ENCODE measurements around the gene ABTB1.

DNA sequence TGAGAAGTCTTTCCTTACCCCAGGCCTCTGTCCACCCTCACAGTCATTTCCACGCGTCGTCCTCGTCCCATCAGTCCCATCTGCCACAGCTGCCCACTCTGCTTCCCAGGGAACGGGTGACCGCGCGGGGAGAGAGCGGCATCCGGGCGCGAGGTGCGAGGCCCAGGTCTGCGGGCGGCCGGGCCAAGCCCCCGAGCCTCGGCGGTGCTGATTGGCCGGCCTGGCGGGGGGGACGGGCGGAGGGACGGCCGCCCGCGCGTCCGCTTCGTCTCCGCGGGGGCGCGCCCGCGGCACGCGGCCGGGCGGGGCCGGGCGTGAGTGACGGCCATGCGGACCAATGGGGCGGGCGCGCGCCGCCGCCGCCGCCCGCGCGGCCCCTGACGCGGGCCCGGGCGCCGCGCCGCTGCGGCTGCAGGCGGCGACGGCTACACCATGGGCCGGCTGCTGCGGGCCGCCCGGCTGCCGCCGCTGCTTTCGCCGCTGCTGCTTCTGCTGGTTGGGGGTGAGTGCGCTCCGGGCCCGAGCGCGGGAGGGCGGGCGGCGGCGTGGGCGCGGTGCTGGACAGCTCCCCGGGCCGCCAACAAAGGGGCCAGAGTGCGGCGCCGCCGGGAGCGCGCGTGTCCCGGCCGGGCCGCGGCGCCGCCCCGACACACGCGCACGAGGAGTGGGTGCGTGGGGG lies 43.8 kb upstream of the ABTB1 start, which contains the start of gene PODXL2:
- TF ChIP-seq, protein P1, sequence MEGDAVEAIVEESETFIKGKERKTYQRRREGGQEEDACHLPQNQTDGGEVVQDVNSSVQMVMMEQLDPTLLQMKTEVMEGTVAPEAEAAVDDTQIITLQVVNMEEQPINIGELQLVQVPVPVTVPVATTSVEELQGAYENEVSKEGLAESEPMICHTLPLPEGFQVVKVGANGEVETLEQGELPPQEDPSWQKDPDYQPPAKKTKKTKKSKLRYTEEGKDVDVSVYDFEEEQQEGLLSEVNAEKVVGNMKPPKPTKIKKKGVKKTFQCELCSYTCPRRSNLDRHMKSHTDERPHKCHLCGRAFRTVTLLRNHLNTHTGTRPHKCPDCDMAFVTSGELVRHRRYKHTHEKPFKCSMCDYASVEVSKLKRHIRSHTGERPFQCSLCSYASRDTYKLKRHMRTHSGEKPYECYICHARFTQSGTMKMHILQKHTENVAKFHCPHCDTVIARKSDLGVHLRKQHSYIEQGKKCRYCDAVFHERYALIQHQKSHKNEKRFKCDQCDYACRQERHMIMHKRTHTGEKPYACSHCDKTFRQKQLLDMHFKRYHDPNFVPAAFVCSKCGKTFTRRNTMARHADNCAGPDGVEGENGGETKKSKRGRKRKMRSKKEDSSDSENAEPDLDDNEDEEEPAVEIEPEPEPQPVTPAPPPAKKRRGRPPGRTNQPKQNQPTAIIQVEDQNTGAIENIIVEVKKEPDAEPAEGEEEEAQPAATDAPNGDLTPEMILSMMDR (IDR thresholded peaks at IDR 0.05), result no peak
- no peak for TF ChIP-seq POLR2A (IDR thresholded peaks at IDR 0.05)
